ENCODE data around the gene DNAJC5. TPM values are rescaled to one million over a fixed set of nuclear protein-coding genes. Genes with fewer than 3 reads are reported as not detected.
"Not testable (repeated sequence)": the region's sequence is repeated elsewhere in the genome, so short reads cannot be mapped to it uniquely, and the experiment has no call there.

Gene DNAJC5
- total RNA-seq, 2 experiments from 2014 or later = 47.3 to 48.1 TPM

DNA sequence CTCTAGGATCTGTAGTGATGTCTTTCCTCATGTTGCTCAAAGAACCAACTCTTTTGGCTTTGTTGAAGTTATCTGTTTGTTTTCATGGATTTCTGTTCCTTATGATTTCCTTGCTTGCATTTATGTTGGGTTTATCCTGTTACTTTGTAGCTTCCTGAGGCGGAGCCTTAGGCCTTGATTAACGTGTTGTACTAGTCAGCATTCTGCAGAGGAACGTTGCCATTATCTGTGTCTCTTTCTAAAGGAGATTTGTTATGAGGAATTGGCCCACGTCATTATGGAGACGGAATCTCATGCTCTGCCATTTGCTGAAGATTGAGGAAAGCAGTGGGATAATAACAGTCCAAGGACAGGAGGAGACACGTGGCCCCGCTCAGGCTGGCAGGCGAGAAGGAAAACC, 31.4 kb downstream of the DNAJC5 start:
- Mint-ChIP-seq H3K27ac (no peak overlapping the region), H3K9me3 (ENCODE audit: insufficient read depth) (no peaks in the 10 kb centered on the region), H3K36me3 (ENCODE audit: low read depth) (peaks cover 46% of the 10 kb centered on the region), H3K4me3 (no peak overlapping the region), H3K27me3 (ENCODE audit: low read depth) (no peaks in the 10 kb centered on the region), H3K4me1 (ENCODE audit: low read depth) (peaks cover 6% of the 10 kb centered on the region)
- ATAC-seq (no peak), DNase-seq (no peak)
- POLR2A ChIA-PET = interaction anchor here (1.0 kb wide), 1 partner anchor 17 kb away, joined by 3 read pairs; no protein-coding TSS in a partner anchor
- CTCF ChIA-PET = interaction anchor here (1.0 kb wide), 1 partner anchor 48 kb away, joined by 3 read pairs; no protein-coding TSS in a partner anchor

DNA sequence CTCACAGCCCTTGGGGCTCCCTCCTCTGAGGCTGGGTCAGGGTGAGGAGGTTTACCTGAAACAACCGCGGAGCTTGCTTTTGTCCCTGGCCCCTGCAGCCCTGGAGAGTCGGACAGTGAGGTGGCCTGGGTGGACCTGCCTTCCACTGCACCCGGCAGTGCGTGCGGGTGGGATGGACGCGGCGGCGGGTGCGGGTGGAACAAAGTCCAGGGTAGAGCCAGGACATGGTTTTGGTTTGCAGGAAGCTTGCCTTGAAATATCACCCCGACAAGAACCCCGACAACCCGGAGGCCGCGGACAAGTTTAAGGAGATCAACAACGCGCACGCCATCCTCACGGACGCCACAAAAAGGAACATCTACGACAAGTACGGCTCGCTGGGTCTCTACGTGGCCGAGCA, 34.1 kb downstream of the DNAJC5 start:
- H3K4me1 Mint-ChIP-seq (ENCODE audit: low read depth) = peaks cover 6% of the 10 kb centered on the region
- POLR2A ChIA-PET = interaction anchor here (0.6 kb wide), 1 partner anchor 14 kb away, joined by 4 read pairs; no protein-coding TSS in a partner anchor
- H3K4me3 Mint-ChIP-seq = no peak overlapping the region
- CTCF ChIA-PET = no interaction called here
- H3K27me3 Mint-ChIP-seq (ENCODE audit: low read depth) = no peaks in the 10 kb centered on the region
- H3K27ac Mint-ChIP-seq = peak overlapping the region; percentile 30
- no peak for DNase-seq
- no peak for ATAC-seq
- H3K9me3 Mint-ChIP-seq (ENCODE audit: insufficient read depth) = no peaks in the 10 kb centered on the region
- H3K36me3 Mint-ChIP-seq (ENCODE audit: low read depth) = peaks cover 57% of the 10 kb centered on the region

DNA sequence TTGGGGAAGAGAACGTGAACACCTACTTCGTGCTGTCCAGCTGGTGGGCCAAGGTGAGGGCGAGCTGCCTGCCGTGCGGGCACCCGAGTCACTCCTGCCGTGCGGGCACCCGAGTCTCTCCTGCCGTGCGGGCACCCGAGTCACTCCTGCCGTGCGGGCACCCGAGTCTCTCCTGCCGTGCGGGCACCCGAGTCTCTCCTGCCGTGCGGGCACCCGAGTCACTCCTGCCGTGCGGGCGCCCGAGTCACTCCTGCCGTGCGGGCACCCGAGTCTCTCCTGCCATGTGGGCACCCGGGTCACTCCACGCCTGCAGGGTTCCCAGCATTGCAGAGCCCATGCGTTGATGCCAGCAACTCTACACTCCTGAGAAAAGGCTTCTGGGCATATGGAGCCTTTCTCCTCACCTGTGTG, 34.6 kb downstream of the DNAJC5 start:
- H3K9me3 Mint-ChIP-seq (ENCODE audit: insufficient read depth); H3K27me3 Mint-ChIP-seq (ENCODE audit: low read depth); H3K4me3 Mint-ChIP-seq; ATAC-seq; CTCF ChIA-PET; POLR2A ChIA-PET; H3K4me1 Mint-ChIP-seq (ENCODE audit: low read depth); H3K27ac Mint-ChIP-seq; DNase-seq: not testable (repeated sequence)
- peaks cover 61% of the 10 kb centered on the region for H3K36me3 Mint-ChIP-seq (ENCODE audit: low read depth)

DNA sequence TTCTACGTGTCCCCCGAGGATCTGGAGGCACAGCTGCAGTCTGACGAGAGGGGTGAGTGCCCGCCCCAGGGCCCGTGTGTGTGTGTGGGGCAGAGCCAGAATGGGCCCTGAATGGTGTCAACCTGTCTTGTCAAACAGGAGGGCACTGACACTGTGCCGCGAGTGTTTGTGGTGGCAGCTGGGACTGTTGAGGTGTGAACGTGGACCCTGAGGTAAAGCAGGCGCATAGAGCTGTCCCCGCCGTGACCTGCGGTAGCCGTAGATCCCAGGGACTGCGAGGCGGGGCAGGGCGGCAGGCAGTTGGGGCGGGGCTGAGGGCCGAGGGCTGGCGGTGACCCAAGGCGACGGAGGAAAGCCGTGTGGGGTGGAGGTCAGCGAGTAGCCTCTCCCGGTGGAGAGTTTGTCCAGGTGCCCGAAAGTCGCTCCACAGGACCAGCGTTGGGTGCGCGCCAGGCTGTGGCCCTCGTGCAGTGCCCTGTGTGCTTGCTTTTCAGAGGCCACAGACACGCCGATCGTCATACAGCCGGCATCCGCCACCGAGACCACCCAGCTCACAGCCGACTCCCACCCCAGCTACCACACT, 36.1 kb downstream of the DNAJC5 start:
- CTCF ChIA-PET = interaction anchor here (1.4 kb wide), 1 partner anchor 108 kb away, joined by 4 read pairs; no protein-coding TSS in a partner anchor

DNA sequence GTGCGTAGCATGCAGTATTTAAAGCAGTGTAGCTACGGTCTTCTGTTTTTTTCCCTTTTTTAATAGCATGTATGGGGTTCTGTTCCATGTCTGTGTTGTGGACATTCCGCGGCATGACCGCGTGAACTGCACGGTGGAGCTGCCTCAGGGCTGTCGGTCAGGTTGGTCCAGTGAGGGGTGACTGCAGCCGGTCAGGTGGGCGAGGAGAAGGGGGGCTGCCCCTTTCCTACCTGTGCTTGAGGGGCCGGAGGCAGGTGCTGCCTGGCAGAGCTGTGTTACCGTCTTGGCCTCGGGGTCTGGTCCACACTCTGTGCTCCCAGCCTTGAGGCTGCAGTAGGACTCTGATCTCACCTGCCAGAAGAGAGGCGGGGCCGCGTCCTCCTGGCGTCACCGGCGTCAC, 36.8 kb downstream of the DNAJC5 start:
- Mint-ChIP-seq H3K36me3 (ENCODE audit: low read depth) (peaks cover 62% of the 10 kb centered on the region), H3K27ac (no peak overlapping the region), H3K4me1 (ENCODE audit: low read depth) (no peaks in the 10 kb centered on the region), H3K9me3 (ENCODE audit: insufficient read depth) (no peaks in the 10 kb centered on the region), H3K4me3 (no peak overlapping the region), H3K27me3 (ENCODE audit: low read depth) (no peaks in the 10 kb centered on the region)
- DNase-seq (no peak), ATAC-seq (no peak)
- CTCF ChIA-PET = interaction anchor here (1.4 kb wide), 1 partner anchor 107 kb away, joined by 4 read pairs; no protein-coding TSS in a partner anchor
- POLR2A ChIA-PET = no interaction called here

More for the DNA sequence above, 36.1 kb downstream of the DNAJC5 start:
- H3K27me3 Mint-ChIP-seq (ENCODE audit: low read depth) = no peaks in the 10 kb centered on the region
- H3K9me3 Mint-ChIP-seq (ENCODE audit: insufficient read depth) = no peaks in the 10 kb centered on the region
- H3K27ac Mint-ChIP-seq = no peak overlapping the region
- H3K4me1 Mint-ChIP-seq (ENCODE audit: low read depth) = no peaks in the 10 kb centered on the region
- POLR2A ChIA-PET = no interaction called here
- no peak for DNase-seq
- no peak overlapping the region for H3K4me3 Mint-ChIP-seq
- no peak for ATAC-seq
- H3K36me3 Mint-ChIP-seq (ENCODE audit: low read depth) = peaks cover 65% of the 10 kb centered on the region

DNA sequence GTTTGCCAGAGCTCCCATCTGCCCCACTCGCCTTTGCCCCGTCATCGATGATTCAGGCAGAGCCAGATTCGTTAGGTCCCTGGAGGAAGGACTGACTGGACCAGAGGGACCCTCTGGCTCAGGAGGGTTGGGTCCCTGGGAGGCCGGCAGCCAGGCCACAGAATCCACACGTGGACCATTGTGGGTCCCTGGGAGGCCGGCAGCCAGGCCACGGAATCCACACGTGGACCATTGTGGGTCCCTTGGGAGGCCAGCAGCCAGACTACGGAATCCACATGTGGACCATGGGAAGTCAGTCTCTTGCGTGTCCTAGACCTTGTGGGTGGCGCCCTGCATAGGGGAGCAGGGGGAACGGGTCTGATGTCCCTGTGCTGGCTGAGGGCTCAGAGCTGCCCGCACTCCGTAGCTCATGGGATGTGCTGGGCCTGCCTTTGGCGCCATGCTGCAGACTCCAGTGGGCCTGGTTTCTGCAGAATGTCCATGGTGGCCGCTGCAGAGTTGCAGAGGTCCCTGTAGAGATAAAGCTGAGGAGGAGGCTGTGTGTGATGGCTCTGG, 37.8 kb downstream of the DNAJC5 start:
- H3K36me3 Mint-ChIP-seq (ENCODE audit: low read depth) = peaks cover 61% of the 10 kb centered on the region
- H3K27me3 Mint-ChIP-seq (ENCODE audit: low read depth) = no peaks in the 10 kb centered on the region
- no peaks in the 10 kb centered on the region for H3K4me1 Mint-ChIP-seq (ENCODE audit: low read depth)
- H3K9me3 Mint-ChIP-seq (ENCODE audit: insufficient read depth) = no peaks in the 10 kb centered on the region
- CTCF ChIA-PET = interaction anchor here (0.8 to 1.4 kb wide), 2 partner anchors 106 to 395 kb away, joined by 3 to 4 read pairs; partner anchors contain the start of gene PTK6
- POLR2A ChIA-PET = interaction anchor here (0.6 kb wide), 1 partner anchor 135 kb away, joined by 3 read pairs; no protein-coding TSS in a partner anchor
- DNase-seq = no peak
- H3K4me3 Mint-ChIP-seq = no peak overlapping the region
- H3K27ac Mint-ChIP-seq = no peak overlapping the region
- no peak for ATAC-seq

DNA sequence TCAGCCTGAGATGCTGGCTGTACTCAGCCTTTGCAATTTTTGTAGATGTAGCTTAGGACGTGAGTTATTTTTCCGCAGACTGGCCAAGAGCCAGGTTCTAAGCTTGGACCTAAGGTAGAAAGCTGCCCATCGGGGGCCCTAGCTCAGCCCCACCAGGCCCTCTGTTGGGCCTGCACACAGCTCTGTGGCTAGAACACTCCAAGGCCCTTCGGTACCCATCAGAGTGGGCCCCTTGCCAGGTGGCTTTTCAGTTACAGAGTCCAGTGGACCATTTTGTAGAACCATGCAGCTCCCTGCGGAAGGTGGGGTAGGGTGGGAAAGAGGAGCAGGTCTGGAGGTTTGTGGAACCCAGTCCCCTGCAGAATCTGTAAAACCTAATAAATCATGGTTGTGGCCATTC, 38.7 kb downstream of the DNAJC5 start:
- ATAC-seq (no peak), DNase-seq (no peak)
- H3K36me3 Mint-ChIP-seq (ENCODE audit: low read depth) = peaks cover 58% of the 10 kb centered on the region
- H3K4me1 Mint-ChIP-seq (ENCODE audit: low read depth) = no peaks in the 10 kb centered on the region
- no peaks in the 10 kb centered on the region for H3K27me3 Mint-ChIP-seq (ENCODE audit: low read depth)
- no peak overlapping the region for H3K4me3 Mint-ChIP-seq
- H3K27ac Mint-ChIP-seq = no peak overlapping the region
- CTCF ChIA-PET = no interaction called here
- no peaks in the 10 kb centered on the region for H3K9me3 Mint-ChIP-seq (ENCODE audit: insufficient read depth)
- POLR2A ChIA-PET = interaction anchor here (0.6 kb wide), 1 partner anchor 134 kb away, joined by 3 read pairs; no protein-coding TSS in a partner anchor

DNA sequence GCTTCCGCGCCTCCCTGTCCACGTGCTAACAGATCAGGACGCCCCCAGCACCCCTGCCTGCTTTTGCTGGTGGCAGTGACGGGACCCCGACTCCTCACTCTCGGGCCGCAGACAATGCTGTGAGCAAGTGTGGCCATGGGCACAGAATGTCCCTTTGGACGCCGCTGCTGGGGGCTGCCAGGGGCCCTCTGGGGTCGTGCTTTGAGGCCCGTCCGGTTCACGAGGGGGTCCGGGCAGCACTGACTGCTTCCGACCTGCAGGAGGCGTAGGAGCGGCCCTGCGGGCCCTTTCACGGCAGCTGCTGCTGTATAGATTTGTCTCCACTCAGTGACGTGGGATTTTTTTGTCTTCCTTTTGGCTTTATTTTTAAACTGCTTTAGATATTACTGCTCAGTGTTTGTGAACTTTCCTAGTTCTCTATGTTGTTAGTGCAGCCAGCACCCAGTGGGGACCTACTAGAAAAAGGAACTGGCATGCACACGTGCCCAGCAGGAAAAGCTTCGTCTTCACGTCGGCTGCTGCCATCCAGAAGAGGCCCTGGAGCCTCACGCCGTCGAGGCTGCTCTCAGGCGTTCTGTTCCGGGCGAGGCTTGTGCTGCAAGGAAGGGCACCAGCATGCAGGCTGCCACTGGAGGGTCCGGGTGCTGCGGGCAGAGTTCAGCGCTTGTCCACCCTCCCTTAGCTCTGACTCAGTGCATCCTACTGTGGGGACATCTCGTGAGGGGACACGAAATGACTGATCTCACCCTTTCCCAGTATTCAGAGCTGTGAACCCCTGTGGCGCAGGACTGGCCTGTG, 39.5 kb downstream of the DNAJC5 start:
- CTCF ChIA-PET = no interaction called here
- Mint-ChIP-seq H3K9me3 (ENCODE audit: insufficient read depth) (no peaks in the 10 kb centered on the region), H3K4me1 (ENCODE audit: low read depth) (no peaks in the 10 kb centered on the region), H3K4me3 (no peak overlapping the region), H3K27ac (no peak overlapping the region), H3K36me3 (ENCODE audit: low read depth) (peaks cover 51% of the 10 kb centered on the region), H3K27me3 (ENCODE audit: low read depth) (no peaks in the 10 kb centered on the region)
- ATAC-seq = no peak
- no peak for DNase-seq
- POLR2A ChIA-PET = interaction anchor here (1.0 kb wide), 1 partner anchor 413 kb away, joined by 3 read pairs; no protein-coding TSS in a partner anchor

DNA sequence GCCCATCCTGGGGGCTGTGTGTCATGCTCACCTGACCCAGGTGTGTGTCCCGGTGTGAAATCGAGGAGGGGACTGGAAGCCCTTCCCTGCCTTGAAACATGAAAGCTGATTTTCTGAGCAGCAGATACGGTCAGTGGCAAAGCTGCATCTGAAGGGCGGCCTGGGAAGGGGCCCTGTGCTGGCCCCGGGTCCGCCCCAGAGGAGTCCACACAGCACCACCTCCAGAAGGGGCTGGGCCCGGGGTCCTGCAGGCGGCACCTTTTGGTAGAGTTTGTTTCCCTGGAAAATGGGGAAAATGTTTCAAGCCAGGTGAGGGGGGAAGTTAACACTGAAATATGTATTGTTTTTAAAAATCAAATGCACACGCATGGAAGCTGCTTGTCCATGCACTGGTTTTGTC, 40.5 kb downstream of the DNAJC5 start:
- CTCF ChIA-PET = no interaction called here
- peaks cover 50% of the 10 kb centered on the region for H3K36me3 Mint-ChIP-seq (ENCODE audit: low read depth)
- peak overlapping the region; percentile 45 for H3K27ac Mint-ChIP-seq
- DNase-seq (no peak), ATAC-seq (no peak)
- H3K4me3 Mint-ChIP-seq = no peak overlapping the region
- POLR2A ChIA-PET = interaction anchor here (1.0 kb wide), 1 partner anchor 414 kb away, joined by 3 read pairs; no protein-coding TSS in a partner anchor
- no peaks in the 10 kb centered on the region for H3K4me1 Mint-ChIP-seq (ENCODE audit: low read depth)
- H3K9me3 Mint-ChIP-seq (ENCODE audit: insufficient read depth) = no peaks in the 10 kb centered on the region
- no peaks in the 10 kb centered on the region for H3K27me3 Mint-ChIP-seq (ENCODE audit: low read depth)

DNA sequence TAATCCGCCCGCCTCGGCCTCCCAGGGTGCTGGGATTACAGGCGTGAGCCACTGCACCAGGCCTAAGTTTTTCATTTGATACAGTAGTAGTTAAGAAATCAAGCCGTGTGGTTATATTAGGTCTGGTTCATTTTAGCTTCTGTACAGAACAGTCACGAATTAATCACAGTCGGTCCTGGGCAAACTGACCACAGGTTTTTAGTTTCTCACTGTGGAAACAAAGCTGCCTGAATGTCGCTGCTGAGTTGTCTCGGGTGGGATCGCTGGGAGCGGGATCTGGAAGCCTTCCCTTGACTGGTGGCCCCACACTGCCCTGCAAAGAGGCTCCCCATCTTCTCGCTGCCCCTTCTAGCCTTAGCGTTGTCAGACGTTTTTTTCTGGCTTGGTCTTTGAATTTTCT, 42.7 kb downstream of the DNAJC5 start:
- Mint-ChIP-seq H3K36me3 (ENCODE audit: low read depth) (peaks cover 40% of the 10 kb centered on the region), H3K27me3 (ENCODE audit: low read depth) (no peaks in the 10 kb centered on the region), H3K4me1 (ENCODE audit: low read depth) (peaks cover 16% of the 10 kb centered on the region), H3K4me3 (no peak overlapping the region), H3K27ac (no peak overlapping the region), H3K9me3 (ENCODE audit: insufficient read depth) (no peaks in the 10 kb centered on the region)
- ChIA-PET POLR2A (no interaction called here), CTCF (no interaction called here)
- no peak for ATAC-seq
- no peak for DNase-seq

DNA sequence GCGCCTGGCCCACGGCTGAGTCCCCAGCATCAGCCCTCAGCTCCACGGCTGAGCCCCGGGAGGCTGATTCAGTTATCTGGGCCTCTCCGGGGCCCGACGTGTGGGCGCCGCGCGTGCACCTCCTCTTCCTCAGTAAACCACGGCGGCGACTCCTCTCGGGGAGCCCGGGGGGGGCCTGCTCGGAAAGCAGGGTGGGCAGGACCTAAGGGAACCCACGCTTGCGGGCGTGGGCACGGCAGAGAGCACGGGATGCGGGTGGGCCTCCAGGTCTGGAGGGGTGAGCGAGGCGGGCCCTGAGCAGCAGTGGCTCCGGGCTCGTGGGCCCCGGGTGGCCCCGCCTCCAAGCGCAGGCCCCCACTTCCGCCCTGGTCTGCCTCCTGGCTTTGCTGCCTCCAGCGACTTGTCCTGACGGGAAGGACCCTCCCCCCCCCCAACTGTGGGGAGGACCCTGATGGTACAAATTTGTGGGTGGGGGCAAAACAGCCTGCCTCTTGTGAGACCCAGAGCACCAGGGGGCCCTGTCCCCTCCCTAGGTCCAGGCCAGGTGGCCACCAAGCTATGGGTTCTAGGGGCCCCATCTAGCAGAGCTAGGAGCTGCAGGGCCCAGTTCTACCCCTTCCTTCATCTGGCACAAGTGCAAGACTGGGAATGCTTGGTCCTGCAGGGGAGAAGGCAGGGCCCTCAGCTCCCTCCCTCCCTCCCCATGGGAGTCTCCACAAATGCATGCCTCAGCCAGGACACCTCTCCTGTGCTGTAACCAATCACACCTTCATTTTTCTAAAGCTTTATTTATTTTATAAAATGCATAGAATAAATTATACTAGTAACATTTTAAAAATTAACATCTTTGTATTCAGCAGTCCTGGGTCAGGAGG, 44.4 kb downstream of the DNAJC5 start:
- H3K4me1 Mint-ChIP-seq (ENCODE audit: low read depth) = peaks cover 17% of the 10 kb centered on the region

More for the DNA sequence above, 44.4 kb downstream of the DNAJC5 start:
- H3K27ac Mint-ChIP-seq = no peak overlapping the region
- H3K4me3 Mint-ChIP-seq = no peak overlapping the region
- ATAC-seq (no peak), DNase-seq (no peak)
- no peaks in the 10 kb centered on the region for H3K9me3 Mint-ChIP-seq (ENCODE audit: insufficient read depth)
- no peaks in the 10 kb centered on the region for H3K27me3 Mint-ChIP-seq (ENCODE audit: low read depth)
- CTCF ChIA-PET = interaction anchor here (0.7 kb wide), 1 partner anchor 28 kb away, joined by 4 read pairs; no protein-coding TSS in a partner anchor
- peaks cover 39% of the 10 kb centered on the region for H3K36me3 Mint-ChIP-seq (ENCODE audit: low read depth)
- POLR2A ChIA-PET = interaction anchor here (1.0 kb wide), 1 partner anchor 418 kb away, joined by 3 read pairs; no protein-coding TSS in a partner anchor
